ENCODE measurements around the gene BRWD1. TPM values are rescaled to one million over a fixed set of nuclear protein-coding genes. Genes with fewer than 3 reads are reported as not detected.

Gene BRWD1
- polyA plus RNA-seq, 1 donor from 2014 or later = 246 TPM

GRCh38 chr21:39196310-39196709 is 117.1 kb downstream of the BRWD1 start (continued):
- TF ChIP-seq SMC3 (conservative IDR thresholded peaks at IDR 0.05; ENCODE audit: poor library complexity) = no peak
- TF ChIP-seq MXI1 (conservative IDR thresholded peaks at IDR 0.05; ENCODE audit: poor library complexity, severe bottlenecking) = no peak
- TF ChIP-seq POLR2AphosphoS5 (IDR thresholded peaks at IDR 0.05) = no peak

- H3K4me3 ChIP-seq (ENCODE audit: low read length) = no peak overlapping the region
- peaks cover 3% of the 10 kb centered on the region for H3K36me3 ChIP-seq (ENCODE audit: insufficient read depth, low read length)
- H3K9ac ChIP-seq (ENCODE audit: low read length) = no peak overlapping the region
- no peak overlapping the region for H3K27ac ChIP-seq (ENCODE audit: low read length)
- no peaks in the 10 kb centered on the region for H3K9me3 ChIP-seq (ENCODE audit: low read length)
- no peak overlapping the region for H2AFZ ChIP-seq (ENCODE audit: low read depth, low read length)
- H3F3A ChIP-seq (ENCODE audit: insufficient read depth, low read length, poor library complexity, severe bottlenecking) = no peaks in the 10 kb centered on the region
- no peaks in the 10 kb centered on the region for H4K20me1 ChIP-seq (ENCODE audit: insufficient read depth)
- H3K4me2 ChIP-seq (ENCODE audit: low read length) = no peak overlapping the region
- H3K27me3 ChIP-seq (ENCODE audit: insufficient read depth, low read depth, low read length) = no peaks in the 10 kb centered on the region
- H3K79me2 ChIP-seq (replicated peaks; ENCODE audit: insufficient read depth, low read length) = no peaks in the 10 kb centered on the region
- no peaks in the 10 kb centered on the region for H3K9me2 ChIP-seq (ENCODE audit: insufficient read depth, low read length)
- TF ChIP-seq TAF1 (IDR thresholded peaks at IDR 0.05; ENCODE audit: low read depth) (no peak), MXI1 (conservative IDR thresholded peaks at IDR 0.05; ENCODE audit: poor library complexity, severe bottlenecking) (no peak), REST (IDR thresholded peaks at IDR 0.05; ENCODE audit: borderline replicate concordance) (no peak), POLR2AphosphoS5 (IDR thresholded peaks at IDR 0.05) (no peak), EP300 (conservative IDR thresholded peaks at IDR 0.05; ENCODE audit: poor library complexity, severe bottlenecking) (no peak), EZH2 (IDR thresholded peaks at IDR 0.05; ENCODE audit: borderline replicate concordance, insufficient read depth, low read length, poor library complexity, severe bottlenecking) (no peak), CTCF (IDR thresholded peaks at IDR 0.05; ENCODE audit: poor library complexity, severe bottlenecking) (no peak), RAD21 (conservative IDR thresholded peaks at IDR 0.05) (no peak), SMC3 (conservative IDR thresholded peaks at IDR 0.05; ENCODE audit: poor library complexity) (no peak)
Measured at GRCh38 chr21:39193380-39193779, 120.1 kb downstream of the BRWD1 start.

GRCh38 chr21:39189857-39190604 is 123.4 kb downstream of the BRWD1 start:
- H3K36me3 ChIP-seq (ENCODE audit: insufficient read depth, low read length) = no peaks in the 10 kb centered on the region
- no peak overlapping the region for H3K9ac ChIP-seq (ENCODE audit: low read length)
- H3K79me2 ChIP-seq (replicated peaks; ENCODE audit: insufficient read depth, low read length) = no peaks in the 10 kb centered on the region
- H3F3A ChIP-seq (ENCODE audit: insufficient read depth, low read length, poor library complexity, severe bottlenecking) = no peaks in the 10 kb centered on the region
- H3K9me3 ChIP-seq (ENCODE audit: low read length) = no peaks in the 10 kb centered on the region
- no peak overlapping the region for H3K4me2 ChIP-seq (ENCODE audit: low read length)
- no peaks in the 10 kb centered on the region for H4K20me1 ChIP-seq (ENCODE audit: insufficient read depth)
- TF ChIP-seq MXI1 (conservative IDR thresholded peaks at IDR 0.05; ENCODE audit: poor library complexity, severe bottlenecking) = no peak
- TF ChIP-seq EP300 (conservative IDR thresholded peaks at IDR 0.05; ENCODE audit: poor library complexity, severe bottlenecking) = no peak
- no peak for TF ChIP-seq TAF1 (IDR thresholded peaks at IDR 0.05; ENCODE audit: low read depth)
- no peak for TF ChIP-seq POLR2AphosphoS5 (IDR thresholded peaks at IDR 0.05)
- TF ChIP-seq RAD21 (conservative IDR thresholded peaks at IDR 0.05) = no peak
- no peak for TF ChIP-seq REST (IDR thresholded peaks at IDR 0.05; ENCODE audit: borderline replicate concordance)
- no peak for TF ChIP-seq CTCF (IDR thresholded peaks at IDR 0.05; ENCODE audit: poor library complexity, severe bottlenecking)
- no peak for TF ChIP-seq SMC3 (conservative IDR thresholded peaks at IDR 0.05; ENCODE audit: poor library complexity)
- no peak for TF ChIP-seq EZH2 (IDR thresholded peaks at IDR 0.05; ENCODE audit: borderline replicate concordance, insufficient read depth, low read length, poor library complexity, severe bottlenecking)
- no peaks in the 10 kb centered on the region for H3K9me2 ChIP-seq (ENCODE audit: insufficient read depth, low read length)
- H2AFZ ChIP-seq (ENCODE audit: low read depth, low read length) = no peak overlapping the region
- no peak overlapping the region for H3K27ac ChIP-seq (ENCODE audit: low read length)
- H3K27me3 ChIP-seq (ENCODE audit: insufficient read depth, low read depth, low read length) = no peaks in the 10 kb centered on the region
- no peak overlapping the region for H3K4me3 ChIP-seq (ENCODE audit: low read length)

Measured in neural cell (in vitro differentiated cells).